Activated naive CD8-positive, alpha-beta T cell treated with anti-CD3 and anti-CD28 coated beads for 36 hours (primary cell): Measurements from ENCODE around the gene NCK2. TPM values are rescaled to one million over a fixed set of nuclear protein-coding genes. Genes with fewer than 3 reads are reported as not detected.

Source experiments
- DNase-seq: peaks from one replicate; pipeline ENCODE4 v3.0.0; 2021
- H3K27ac Mint-ChIP-seq: one replicate; pipeline ENCODE4 v1.8.0; 2022; ENCODE audit warnings: mild to moderate bottlenecking, moderate library complexity, mixed read lengths
- H3K27me3 Mint-ChIP-seq: one replicate; pipeline ENCODE4 v1.8.0; 2022; ENCODE audit warnings: mild to moderate bottlenecking, mixed read lengths
- H3K36me3 Mint-ChIP-seq: one replicate; pipeline ENCODE4 v1.8.0; 2021; ENCODE audit warnings: mild to moderate bottlenecking, mixed read lengths
- H3K4me1 Mint-ChIP-seq: one replicate; pipeline ENCODE4 v1.8.0; 2021; ENCODE audit warnings: mixed read lengths
- H3K4me3 Mint-ChIP-seq: one replicate; pipeline ENCODE4 v1.8.0; 2022; ENCODE audit warnings: mild to moderate bottlenecking, moderate library complexity, mixed read lengths
- H3K9me3 Mint-ChIP-seq: one replicate; pipeline ENCODE4 v1.8.0; 2022; ENCODE audit warnings: mixed read lengths
- total RNA-seq, 2 experiments: library from RNA; stranded (reverse); gene quantifications; one replicate each; pipeline ENCODE4 v1.2.3, GENCODE V29; 2021

NCK2 gene
- 10 to 100 TPM; 76.1 to 78.1 TPM for total RNA-seq

- H3K4me1 Mint-ChIP-seq = peaks cover 65% of the 10 kb centered on the region
- H3K9me3 Mint-ChIP-seq = peaks cover 8% of the 10 kb centered on the region
- H3K27ac Mint-ChIP-seq = peak within 1 kb of the TSS; percentile 99
- peak within 1 kb of the TSS; percentile 92 for H3K4me3 Mint-ChIP-seq
- peak; percentile 44 for DNase-seq
- H3K36me3 Mint-ChIP-seq = peaks cover 44% of the 10 kb centered on the region
- H3K27me3 Mint-ChIP-seq = no peaks in the 10 kb centered on the region
These were observed at the start of gene NCK2 for GRCh38 chr2:105744909-105745853. TSS of gene NCK2 (plus strand) at chr2:105744912. CDS start at chr2:105855064, 110,152 bp downstream.

GRCh38 chr2:105697781-105698449, 46.8 kb upstream of the NCK2 start:
- Mint-ChIP-seq H3K36me3 (no peaks in the 10 kb centered on the region), H3K4me3 (no peak overlapping the region), H3K27me3 (no peaks in the 10 kb centered on the region), H3K9me3 (no peaks in the 10 kb centered on the region), H3K4me1 (no peaks in the 10 kb centered on the region), H3K27ac (no peak overlapping the region)
- no peak for DNase-seq

- Mint-ChIP-seq H3K9me3 (no peaks in the 10 kb centered on the region), H3K36me3 (no peaks in the 10 kb centered on the region), H3K4me3 (no peak overlapping the region), H3K27me3 (no peaks in the 10 kb centered on the region), H3K27ac (no peak overlapping the region), H3K4me1 (no peaks in the 10 kb centered on the region)
- no peak for DNase-seq
These were observed 45.9 kb upstream of the NCK2 start for GRCh38 chr2:105698820-105699219.

GRCh38 chr2:105701042-105701441, 43.7 kb upstream of the NCK2 start:
- Mint-ChIP-seq H3K27me3 (no peaks in the 10 kb centered on the region), H3K4me3 (no peak overlapping the region), H3K9me3 (peaks cover 3% of the 10 kb centered on the region), H3K4me1 (no peaks in the 10 kb centered on the region), H3K27ac (no peak overlapping the region), H3K36me3 (no peaks in the 10 kb centered on the region)
- DNase-seq = no peak

GRCh38 chr2:105708697-105709096, 36.0 kb upstream of the NCK2 start:
- peaks cover 3% of the 10 kb centered on the region for H3K9me3 Mint-ChIP-seq
- H3K4me1 Mint-ChIP-seq = peaks cover 3% of the 10 kb centered on the region
- H3K4me3 Mint-ChIP-seq = no peak overlapping the region
- DNase-seq = no peak
- H3K27ac Mint-ChIP-seq = no peak overlapping the region
- H3K36me3 Mint-ChIP-seq = no peaks in the 10 kb centered on the region
- H3K27me3 Mint-ChIP-seq = no peaks in the 10 kb centered on the region

- H3K4me3 Mint-ChIP-seq = no peak overlapping the region
- no peaks in the 10 kb centered on the region for H3K36me3 Mint-ChIP-seq
- H3K9me3 Mint-ChIP-seq = no peaks in the 10 kb centered on the region
- peaks cover 3% of the 10 kb centered on the region for H3K4me1 Mint-ChIP-seq
- no peak overlapping the region for H3K27ac Mint-ChIP-seq
- DNase-seq = no peak
- no peaks in the 10 kb centered on the region for H3K27me3 Mint-ChIP-seq
These were observed 33.3 kb upstream of the NCK2 start for GRCh38 chr2:105711394-105711793.

- peaks cover 3% of the 10 kb centered on the region for H3K4me1 Mint-ChIP-seq
- H3K27ac Mint-ChIP-seq = no peak overlapping the region
- DNase-seq = no peak
- H3K36me3 Mint-ChIP-seq = no peaks in the 10 kb centered on the region
- no peaks in the 10 kb centered on the region for H3K9me3 Mint-ChIP-seq
- no peaks in the 10 kb centered on the region for H3K27me3 Mint-ChIP-seq
- no peak overlapping the region for H3K4me3 Mint-ChIP-seq
These were observed 32.4 kb upstream of the NCK2 start for GRCh38 chr2:105712166-105712915.

- H3K27ac Mint-ChIP-seq = no peak overlapping the region
- peaks cover 3% of the 10 kb centered on the region for H3K4me1 Mint-ChIP-seq
- H3K27me3 Mint-ChIP-seq = no peaks in the 10 kb centered on the region
- DNase-seq = no peak
- H3K4me3 Mint-ChIP-seq = no peak overlapping the region
- H3K36me3 Mint-ChIP-seq = no peaks in the 10 kb centered on the region
- no peaks in the 10 kb centered on the region for H3K9me3 Mint-ChIP-seq
These were observed 31.6 kb upstream of the NCK2 start for GRCh38 chr2:105712981-105713596.

- no peak for DNase-seq
- H3K9me3 Mint-ChIP-seq = no peaks in the 10 kb centered on the region
These were observed 30.6 kb upstream of the NCK2 start for GRCh38 chr2:105714141-105714540.

GRCh38 chr2:105718846-105719481, 25.7 kb upstream of the NCK2 start:
- no peaks in the 10 kb centered on the region for H3K36me3 Mint-ChIP-seq
- H3K27ac Mint-ChIP-seq = no peak overlapping the region
- H3K27me3 Mint-ChIP-seq = no peaks in the 10 kb centered on the region
- peaks cover 6% of the 10 kb centered on the region for H3K4me1 Mint-ChIP-seq
- H3K9me3 Mint-ChIP-seq = no peaks in the 10 kb centered on the region
- DNase-seq = no peak
- H3K4me3 Mint-ChIP-seq = no peak overlapping the region

More at GRCh38 chr2:105714141-105714540, 30.6 kb upstream of the NCK2 start:
- Mint-ChIP-seq H3K27me3 (no peaks in the 10 kb centered on the region), H3K27ac (no peak overlapping the region), H3K4me3 (no peak overlapping the region), H3K4me1 (no peaks in the 10 kb centered on the region), H3K36me3 (no peaks in the 10 kb centered on the region)

- peaks cover 3% of the 10 kb centered on the region for H3K36me3 Mint-ChIP-seq
- no peak overlapping the region for H3K4me3 Mint-ChIP-seq
- no peaks in the 10 kb centered on the region for H3K27me3 Mint-ChIP-seq
- peaks cover 6% of the 10 kb centered on the region for H3K4me1 Mint-ChIP-seq
- peak overlapping the region; percentile 49 for H3K27ac Mint-ChIP-seq
- no peak for DNase-seq
- H3K9me3 Mint-ChIP-seq = peaks cover 6% of the 10 kb centered on the region
These were observed 22.7 kb upstream of the NCK2 start for GRCh38 chr2:105721991-105722511.

- no peaks in the 10 kb centered on the region for H3K27me3 Mint-ChIP-seq
- DNase-seq = no peak
- no peak overlapping the region for H3K27ac Mint-ChIP-seq
- H3K9me3 Mint-ChIP-seq = peaks cover 9% of the 10 kb centered on the region
- H3K4me1 Mint-ChIP-seq = peaks cover 6% of the 10 kb centered on the region
- H3K4me3 Mint-ChIP-seq = no peak overlapping the region
- H3K36me3 Mint-ChIP-seq = peaks cover 6% of the 10 kb centered on the region
These were observed 21.9 kb upstream of the NCK2 start for GRCh38 chr2:105722726-105723297.

GRCh38 chr2:105723431-105723830, 21.3 kb upstream of the NCK2 start:
- Mint-ChIP-seq H3K4me1 (peaks cover 6% of the 10 kb centered on the region), H3K4me3 (no peak overlapping the region), H3K27me3 (no peaks in the 10 kb centered on the region), H3K36me3 (peaks cover 6% of the 10 kb centered on the region), H3K27ac (no peak overlapping the region), H3K9me3 (peaks cover 9% of the 10 kb centered on the region)
- no peak for DNase-seq

GRCh38 chr2:105725388-105725787, 19.3 kb upstream of the NCK2 start:
- no peak overlapping the region for H3K27ac Mint-ChIP-seq
- DNase-seq = no peak
- peaks cover 9% of the 10 kb centered on the region for H3K9me3 Mint-ChIP-seq
- no peaks in the 10 kb centered on the region for H3K27me3 Mint-ChIP-seq
- peaks cover 6% of the 10 kb centered on the region for H3K4me1 Mint-ChIP-seq
- H3K4me3 Mint-ChIP-seq = no peak overlapping the region
- H3K36me3 Mint-ChIP-seq = peaks cover 6% of the 10 kb centered on the region
